Melanocyte of skin (primary cell): ENCODE measurements around the gene ENTREP1. TPM values are rescaled to one million over a fixed set of nuclear protein-coding genes. Genes with fewer than 3 reads are reported as not detected.

ENCODE experiments used
- total RNA-seq, 2 donors: library from RNA; depleted of rRNA; stranded (reverse); fragments of >200 nt; gene quantifications; 2 replicates each; pipeline ENCODE4 v1.2.3, GENCODE V29; 2012

The ENTREP1 gene, protein sequence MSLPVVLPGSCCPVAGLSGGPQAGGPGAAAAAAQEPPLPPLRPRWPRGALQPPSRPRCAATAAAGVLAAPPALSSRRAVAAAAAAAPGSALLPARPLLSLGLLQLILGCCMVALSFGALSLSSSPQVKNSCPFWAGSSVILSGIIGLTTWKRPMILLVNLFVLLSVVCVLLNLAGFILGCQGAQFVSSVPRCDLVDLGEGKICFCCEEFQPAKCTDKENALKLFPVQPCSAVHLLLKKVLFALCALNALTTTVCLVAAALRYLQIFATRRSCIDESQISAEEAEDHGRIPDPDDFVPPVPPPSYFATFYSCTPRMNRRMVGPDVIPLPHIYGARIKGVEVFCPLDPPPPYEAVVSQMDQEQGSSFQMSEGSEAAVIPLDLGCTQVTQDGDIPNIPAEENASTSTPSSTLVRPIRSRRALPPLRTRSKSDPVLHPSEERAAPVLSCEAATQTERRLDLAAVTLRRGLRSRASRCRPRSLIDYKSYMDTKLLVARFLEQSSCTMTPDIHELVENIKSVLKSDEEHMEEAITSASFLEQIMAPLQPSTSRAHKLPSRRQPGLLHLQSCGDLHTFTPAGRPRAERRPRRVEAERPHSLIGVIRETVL
- 1 to 10 TPM; 3.4 to 3.7 TPM for total RNA-seq

DNA sequence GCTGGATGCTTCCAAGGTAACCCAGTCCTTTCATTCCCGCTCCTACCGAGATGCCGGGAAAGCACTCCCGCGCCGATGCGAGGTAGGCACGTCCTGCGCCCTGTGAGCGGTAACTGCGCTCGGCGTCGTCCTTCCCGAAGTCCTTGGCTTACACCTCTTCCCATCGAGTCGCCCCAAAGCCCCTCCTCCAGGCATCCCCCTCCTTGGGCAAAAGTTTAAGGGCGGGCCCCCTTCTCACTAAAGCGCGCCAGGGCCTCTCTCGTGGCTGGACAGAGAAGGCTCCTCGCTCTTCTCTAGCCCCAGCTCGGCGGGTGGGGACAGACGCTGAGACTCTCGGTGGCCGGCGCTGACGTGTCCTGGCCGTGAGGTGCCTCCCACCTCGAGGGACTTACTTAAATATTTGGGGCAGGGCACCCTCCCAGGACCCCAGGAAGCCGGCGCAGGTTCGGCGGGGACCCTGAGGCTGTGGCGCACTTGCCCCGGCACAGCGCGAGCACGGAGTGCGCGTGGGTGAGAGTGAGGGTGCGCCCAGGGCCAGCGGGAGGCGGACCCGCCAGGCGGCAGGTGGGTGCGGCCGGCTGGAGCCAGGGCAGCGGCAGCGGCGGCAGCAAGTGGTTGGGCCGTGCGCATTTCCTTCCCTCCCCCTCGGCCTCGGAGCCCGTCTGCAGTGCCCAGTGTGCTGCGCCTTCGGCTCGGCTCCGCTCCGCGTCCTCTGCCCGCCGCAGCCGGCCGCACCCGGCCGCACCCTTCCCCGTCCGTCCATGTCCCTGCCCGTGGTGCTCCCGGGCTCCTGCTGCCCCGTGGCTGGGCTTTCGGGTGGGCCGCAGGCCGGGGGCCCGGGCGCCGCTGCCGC is at the start of gene ENTREP1:
TSS of gene ENTREP1 (plus strand) at position 667 of the 853 bp plus-strand sequence. CDS start at position 762, 95 bp downstream.

Other genes starting within 250 kb of the ENTREP1 start
- 10 to 100 TPM in 1 of 2 donors, 1 to 10 TPM in 1; 9.0 to 12.7 TPM for gene TJP2, start 150.9 kb upstream of the ENTREP1 start, total RNA-seq